MCF 10A (cell line): Measurements from ENCODE around the gene LRSAM1. TPM values are rescaled to one million over a fixed set of nuclear protein-coding genes. Genes with fewer than 3 reads are reported as not detected.

Experiments
- BruUV-seq: library from RNA; stranded (reverse); fragments of 400-500 nt; replicated peaks from 2 replicates; lab custom pipeline; 2021; lab: Mats Ljungman, UMichigan
- CTCF ChIA-PET: fragments of 300-600 bp; sonication (Branson Sonifier 250); formaldehyde crosslinking; extraction: SDS; loops from one replicate; lab custom pipeline; 2021; ENCODE audit warnings: antibody characterized with exemption, inconsistent platforms; lab: Yijun Ruan, JAX
- POLR2A ChIA-PET: fragments of 300-600, 350-650 bp; sonication (Branson Sonifier 250); formaldehyde crosslinking; extraction: SDS; loops from one replicate; lab custom pipeline; 2020; ENCODE audit warnings: antibody characterized with exemption, inconsistent platforms; lab: Yijun Ruan, JAX
- DNase-seq: peaks from one replicate; pipeline ENCODE4 v3.0.0-alpha.2; 2018; ENCODE audit not compliant: unreplicated experiment
- H3K27ac Mint-ChIP-seq: one replicate; pipeline ENCODE4 v1.8.0; 2022; ENCODE audit warnings: mild to moderate bottlenecking, low read depth, mixed read lengths; ENCODE audit not compliant: unreplicated experiment
- H3K27me3 Mint-ChIP-seq: one replicate; pipeline ENCODE4 v1.8.0; 2022; ENCODE audit warnings: mixed read lengths; ENCODE audit not compliant: insufficient read depth, unreplicated experiment
- H3K36me3 Mint-ChIP-seq: one replicate; pipeline ENCODE4 v1.8.0; 2022; ENCODE audit warnings: mild to moderate bottlenecking, moderate library complexity, mixed read lengths; ENCODE audit not compliant: insufficient read depth, unreplicated experiment
- H3K4me1 Mint-ChIP-seq: one replicate; pipeline ENCODE4 v1.8.0; 2022; ENCODE audit warnings: mixed read lengths; ENCODE audit not compliant: insufficient read depth, unreplicated experiment
- H3K4me3 Mint-ChIP-seq: one replicate; pipeline ENCODE4 v1.8.0; 2022; ENCODE audit warnings: mild to moderate bottlenecking, moderate library complexity, mixed read lengths; ENCODE audit not compliant: unreplicated experiment
- H3K9me3 Mint-ChIP-seq: one replicate; pipeline ENCODE4 v1.8.0; 2022; ENCODE audit warnings: mixed read lengths; ENCODE audit not compliant: unreplicated experiment
- CTCF ChIP-seq: fragments of 200-600 bp; IDR thresholded peaks from one replicate; pipeline ENCODE4 v1.8.0; 2022; ENCODE audit warnings: antibody characterized with exemption, mild to moderate bottlenecking; ENCODE audit not compliant: unreplicated experiment
- intact Hi-C: fragments of 100-400 bp; cut with micrococcal nuclease; formaldehyde crosslinking; loops from 2 replicates; pipeline ENCODE4 v1.14.1; 2022
- total RNA-seq: library from RNA; stranded (reverse); gene quantifications from 2 replicates; pipeline ENCODE4 v1.2.3, GENCODE V29; 2022

The LRSAM1 gene
- total RNA-seq, 1 experiment from 2014 or later: 23.5 TPM

GRCh38 chr9:127526655-127527559 is 75.6 kb downstream of the LRSAM1 start:
- intact Hi-C loops: no loop called here
- DNase-seq: no peak
- ChIA-PET POLR2A (interaction anchor here (0.5 to 1.6 kb wide), 3 partner anchors 32 to 542 kb away, joined by 3 to 5 read pairs (median 3); no protein-coding TSS in a partner anchor), CTCF (interaction anchor here (0.6 to 2.5 kb wide), 13 partner anchors 9 to 208 kb away, joined by 3 to 14 read pairs (median 6); partner anchors contain the start of gene TOR2A)
- H3K27me3 Mint-ChIP-seq: no peaks in the 10 kb centered on the region
- BruUV-seq: no TSS peak
- no peak overlapping the region for H3K4me3 Mint-ChIP-seq
- peaks cover 15% of the 10 kb centered on the region for H3K4me1 Mint-ChIP-seq
- H3K27ac Mint-ChIP-seq: peak overlapping the region; percentile 14
- no peaks in the 10 kb centered on the region for H3K9me3 Mint-ChIP-seq
- peaks cover 99% of the 10 kb centered on the region for H3K36me3 Mint-ChIP-seq
- TF ChIP-seq CTCF: no peak

- BruUV-seq: no TSS peak
- Mint-ChIP-seq H3K27me3 (no peaks in the 10 kb centered on the region), H3K27ac (no peak overlapping the region), H3K9me3 (no peaks in the 10 kb centered on the region), H3K4me1 (peaks cover 9% of the 10 kb centered on the region), H3K4me3 (no peak overlapping the region), H3K36me3 (peaks cover 99% of the 10 kb centered on the region)
- intact Hi-C loops: no loop called here
- TF ChIP-seq CTCF: no peak
- POLR2A ChIA-PET: interaction anchor here (0.5 to 1.6 kb wide), 4 partner anchors 38 to 560 kb away, joined by 3 to 5 read pairs (median 4); no protein-coding TSS in a partner anchor
- DNase-seq: no peak
- CTCF ChIA-PET: interaction anchor here (0.6 to 1.3 kb wide), 5 partner anchors 17 to 131 kb away, joined by 3 to 6 read pairs (median 3); no protein-coding TSS in a partner anchor
Observed at GRCh38 chr9:127527560-127528268, 76.4 kb downstream of the LRSAM1 start.

- peaks cover 96% of the 10 kb centered on the region for H3K36me3 Mint-ChIP-seq
- CTCF ChIA-PET: interaction anchor here (1.0 kb wide), 1 partner anchor 57 kb away, joined by 5 read pairs; no protein-coding TSS in a partner anchor
- TF ChIP-seq CTCF: no peak
- DNase-seq: no peak
- H3K4me3 Mint-ChIP-seq: no peak overlapping the region
- H3K4me1 Mint-ChIP-seq: peaks cover 5% of the 10 kb centered on the region
- intact Hi-C loops: no loop called here
- H3K27ac Mint-ChIP-seq: no peak overlapping the region
- no peaks in the 10 kb centered on the region for H3K9me3 Mint-ChIP-seq
- POLR2A ChIA-PET: interaction anchor here (0.6 to 1.6 kb wide), 3 partner anchors 37 to 561 kb away, joined by 3 to 5 read pairs (median 5); no protein-coding TSS in a partner anchor
- no peaks in the 10 kb centered on the region for H3K27me3 Mint-ChIP-seq
- no TSS peak for BruUV-seq
Observed at GRCh38 chr9:127528422-127529251, 77.3 kb downstream of the LRSAM1 start.
